Activated CD8-positive, alpha-beta T cell treated with anti-CD3 and anti-CD28 coated beads for 36 hours (primary cell): ENCODE results near the gene DRGX. TPM values are rescaled to one million over a fixed set of nuclear protein-coding genes. Genes with fewer than 3 reads are reported as not detected.

Source experiments
- ATAC-seq: fragments of 200-7000 bp; cut with Tn5 transposase; one replicate; pipeline ENCODE4 v1.10.0; 2021; ENCODE audit warnings: mild to moderate bottlenecking, moderate library complexity
- CTCF ChIA-PET: fragments of 350-600 bp; sonication (Branson Sonifier 250); formaldehyde crosslinking; loops from one replicate; lab custom pipeline; 2021; ENCODE audit warnings: antibody characterized with exemption; lab: Charles Lee
- POLR2A ChIA-PET: fragments of 350-600 bp; sonication (Branson Sonifier 250); formaldehyde crosslinking; loops from one replicate; lab custom pipeline; 2021; ENCODE audit warnings: antibody characterized with exemption; lab: Charles Lee
- DNase-seq: peaks from one replicate; pipeline ENCODE4 v3.0.0-alpha.2; 2020
- H3K27ac Mint-ChIP-seq: one replicate; pipeline ENCODE4 v1.8.0; 2021; ENCODE audit warnings: mild to moderate bottlenecking, mixed read lengths
- H3K27me3 Mint-ChIP-seq: one replicate; pipeline ENCODE4 v1.8.0; 2021; ENCODE audit warnings: mixed read lengths
- H3K36me3 Mint-ChIP-seq: one replicate; pipeline ENCODE4 v1.8.0; 2021; ENCODE audit warnings: low read depth, mixed read lengths
- H3K4me1 Mint-ChIP-seq: one replicate; pipeline ENCODE4 v1.8.0; 2021; ENCODE audit warnings: low read depth, mixed read lengths
- H3K4me3 Mint-ChIP-seq: one replicate; pipeline ENCODE4 v1.8.0; 2021; ENCODE audit warnings: mild to moderate bottlenecking, moderate library complexity, mixed read lengths
- H3K9me3 Mint-ChIP-seq: one replicate; pipeline ENCODE4 v1.8.0; 2021; ENCODE audit warnings: mixed read lengths
- CTCF ChIP-seq: fragments of 200-600 bp; IDR thresholded peaks from one replicate; pipeline ENCODE4 v1.8.0; 2022; ENCODE audit warnings: antibody characterized with exemption, mild to moderate bottlenecking
- intact Hi-C: fragments of 100-400 bp; cut with micrococcal nuclease; formaldehyde crosslinking; loops from one replicate; pipeline ENCODE4 v1.10.0; 2022
- total RNA-seq, 2 experiments: library from RNA; stranded (reverse); gene quantifications; one replicate each; pipeline ENCODE4 v1.2.3, GENCODE V29; 2021

DRGX gene
- total RNA-seq, 2 experiments from 2014 or later, result not detected

GRCh38 chr10:49360271-49361177 is 35.4 kb downstream of the DRGX start:
- no peak for DNase-seq
- intact Hi-C loops, result no loop called here
- Mint-ChIP-seq H3K27me3 (peaks cover 2% of the 10 kb centered on the region), H3K4me3 (no peak overlapping the region), H3K27ac (no peak overlapping the region), H3K4me1 (peaks cover 3% of the 10 kb centered on the region), H3K9me3 (no peaks in the 10 kb centered on the region), H3K36me3 (no peaks in the 10 kb centered on the region)
- TF ChIP-seq CTCF, result no peak
- ChIA-PET CTCF (no interaction called here), POLR2A (no interaction called here)
- no peak for ATAC-seq

GRCh38 chr10:49359349-49360270 is 36.3 kb downstream of the DRGX start:
- Mint-ChIP-seq H3K4me3 (no peak overlapping the region), H3K4me1 (peaks cover 3% of the 10 kb centered on the region), H3K9me3 (no peaks in the 10 kb centered on the region), H3K27ac (no peak overlapping the region), H3K36me3 (no peaks in the 10 kb centered on the region), H3K27me3 (peaks cover 2% of the 10 kb centered on the region)
- no peak for TF ChIP-seq CTCF
- intact Hi-C loops, result no loop called here
- ChIA-PET CTCF (no interaction called here), POLR2A (no interaction called here)
- ATAC-seq (no peak), DNase-seq (no peak)

- no peak overlapping the region for H3K27ac Mint-ChIP-seq
- peaks cover 3% of the 10 kb centered on the region for H3K4me1 Mint-ChIP-seq
- intact Hi-C loops, result no loop called here
- no peak for TF ChIP-seq CTCF
- ChIA-PET POLR2A (no interaction called here), CTCF (no interaction called here)
- no peaks in the 10 kb centered on the region for H3K9me3 Mint-ChIP-seq
- peaks cover 2% of the 10 kb centered on the region for H3K27me3 Mint-ChIP-seq
- no peaks in the 10 kb centered on the region for H3K36me3 Mint-ChIP-seq
- ATAC-seq (no peak), DNase-seq (no peak)
- no peak overlapping the region for H3K4me3 Mint-ChIP-seq
These were observed 38.0 kb downstream of the DRGX start for GRCh38 chr10:49357910-49358309.

- Mint-ChIP-seq H3K27ac (no peak overlapping the region), H3K4me1 (peaks cover 3% of the 10 kb centered on the region), H3K27me3 (peaks cover 2% of the 10 kb centered on the region), H3K4me3 (no peak overlapping the region), H3K9me3 (no peaks in the 10 kb centered on the region), H3K36me3 (no peaks in the 10 kb centered on the region)
- ChIA-PET POLR2A (no interaction called here), CTCF (no interaction called here)
- peak; percentile 58 for ATAC-seq
- TF ChIP-seq CTCF, result no peak
- no peak for DNase-seq
- intact Hi-C loops, result no loop called here
These were observed 38.9 kb downstream of the DRGX start for GRCh38 chr10:49356944-49357343.
